HEK293 (cell line): ENCODE measurements around the gene SLC38A4.

Experiments
- CTCF ChIA-PET: fragments of 350-600 bp; formaldehyde crosslinking; extraction: SDS; loops from one replicate; lab custom pipeline; 2021; ENCODE audit warnings: antibody characterized with exemption; lab: Yijun Ruan, JAX
- POLR2A ChIA-PET: fragments of 300-600 bp; formaldehyde crosslinking; extraction: SDS; loops from one replicate; lab custom pipeline; 2020; ENCODE audit warnings: antibody characterized with exemption, inconsistent platforms; lab: Yijun Ruan, JAX
- H3K27ac ChIP-seq: fragments of 200-500 bp; sonication (Bioruptor generic); 2 replicates; pipeline ENCODE4 v1.5.1; 2014; ENCODE audit warnings: low read depth, low read length, control low read depth, inconsistent platforms; ENCODE audit errors: extremely low read depth
- H3K36me3 ChIP-seq, 2 experiments: fragments of 200-500 bp in 1 of 2; sonication (Bioruptor generic) in 1 of 2; 1 replicate in 1 of 2; 2 replicates in 1 of 2; pipeline ENCODE4 v1.5.1; 2014 to 2017; ENCODE audit warnings: inconsistent platforms in 2 of 2, low read length in 2 of 2; ENCODE audit not compliant: control insufficient read depth in 2 of 2, insufficient read depth in 1 of 2
- H3K4me1 ChIP-seq: fragments of 200-500 bp; sonication (Bioruptor generic); 2 replicates; pipeline ENCODE4 v1.5.1; 2014; ENCODE audit warnings: mild to moderate bottlenecking, low read length, inconsistent platforms; ENCODE audit not compliant: control insufficient read depth, insufficient read depth
- H3K4me3 ChIP-seq: 2 replicates; pipeline ENCODE4 v1.5.1; 2011; ENCODE audit warnings: low read depth, mild to moderate bottlenecking, control low read depth, low read length, moderate library complexity
- H3K9me3 ChIP-seq: fragments of 200-500 bp; sonication (Bioruptor generic); 2 replicates; pipeline ENCODE4 v1.5.1; 2014; ENCODE audit warnings: low read depth, low read length, inconsistent platforms; ENCODE audit not compliant: control insufficient read depth, insufficient read depth
- BCL6B ChIP-seq: fragments of 450-650 bp; formaldehyde crosslinking; IDR thresholded peaks from 2 replicates; pipeline ENCODE4 v1.5.1; 2017; ENCODE audit warnings: missing biosample characterization, missing genetic modification characterization
- HIC1 ChIP-seq: fragments of 450-650 bp; formaldehyde crosslinking; IDR thresholded peaks from 2 replicates; pipeline ENCODE4 v1.5.1; 2016; ENCODE audit warnings: missing biosample characterization, missing genetic modification characterization
- KLF10 ChIP-seq: fragments of 450-650 bp; IDR thresholded peaks from 2 replicates; pipeline ENCODE4 v1.5.1; 2018; ENCODE audit warnings: missing biosample characterization, mild to moderate bottlenecking, missing genetic modification characterization
- MEIS1 ChIP-seq: sonication (generic); formaldehyde crosslinking; IDR thresholded peaks from 2 replicates; pipeline ENCODE4 v1.8.1; 2022; ENCODE audit warnings: missing genetic modification reagents, mild to moderate bottlenecking, borderline replicate concordance
- PRDM4 ChIP-seq: fragments of 450-650 bp; formaldehyde crosslinking; IDR thresholded peaks from 2 replicates; pipeline ENCODE4 v1.5.1; 2017; ENCODE audit warnings: missing biosample characterization, missing genetic modification characterization
- ZBTB26 ChIP-seq: fragments of 450-650 bp; formaldehyde crosslinking; optimal IDR thresholded peaks from 2 replicates; pipeline ENCODE3; 2016; ENCODE audit warnings: missing biosample characterization, mild to moderate bottlenecking, missing genetic modification characterization
- ZNF10 ChIP-seq: fragments of 450-650 bp; formaldehyde crosslinking; IDR thresholded peaks from 2 replicates; pipeline ENCODE4 v1.5.1; 2017; ENCODE audit warnings: missing biosample characterization, missing genetic modification characterization
- ZNF23 ChIP-seq: fragments of 450-650 bp; formaldehyde crosslinking; IDR thresholded peaks from 2 replicates; pipeline ENCODE4 v1.5.1; 2016; ENCODE audit warnings: missing biosample characterization, missing genetic modification characterization, borderline replicate concordance
- ZNF274 ChIP-seq, 2 experiments: fragments of 200-500 bp in 1 of 2; fragments of 450-650 bp in 1 of 2; sonication (Bioruptor generic) in 1 of 2; formaldehyde crosslinking in 1 of 2; IDR thresholded peaks; 2 replicates each; pipeline versions ENCODE4 v1.5.1 to v1.6.1; 2014 to 2016; ENCODE audit warnings: borderline replicate concordance in 1 of 2, inconsistent platforms in 1 of 2, low read length in 1 of 2, missing biosample characterization in 1 of 2, missing genetic modification characterization in 1 of 2
- ZNF366 ChIP-seq: fragments of 450-650 bp; formaldehyde crosslinking; conservative IDR thresholded peaks from 2 replicates; pipeline ENCODE4 v1.5.1; 2016; ENCODE audit warnings: missing biosample characterization, missing genetic modification characterization
- ZNF394 ChIP-seq: fragments of 450-650 bp; formaldehyde crosslinking; IDR thresholded peaks from 2 replicates; pipeline ENCODE4 v1.5.1; 2016; ENCODE audit warnings: missing biosample characterization, missing genetic modification characterization, mild to moderate bottlenecking, moderate library complexity, borderline replicate concordance
- ZNF404 ChIP-seq: fragments of 450-650 bp; formaldehyde crosslinking; IDR thresholded peaks from 2 replicates; pipeline ENCODE4 v1.5.1; 2017; ENCODE audit warnings: missing biosample characterization, missing genetic modification characterization
- ZNF473 ChIP-seq: fragments of 450-650 bp; formaldehyde crosslinking; IDR thresholded peaks from 2 replicates; pipeline ENCODE4 v1.5.1; 2017; ENCODE audit warnings: missing biosample characterization, missing genetic modification characterization
- ZNF48 ChIP-seq: fragments of 450-650 bp; formaldehyde crosslinking; IDR thresholded peaks from 2 replicates; pipeline ENCODE4 v1.5.1; 2016; ENCODE audit warnings: missing biosample characterization, missing genetic modification characterization
- ZNF571 ChIP-seq: fragments of 450-650 bp; formaldehyde crosslinking; IDR thresholded peaks from 2 replicates; pipeline ENCODE4 v1.5.0; 2017; ENCODE audit warnings: missing biosample characterization, missing genetic modification characterization
- ZNF585B ChIP-seq: fragments of 450-650 bp; formaldehyde crosslinking; IDR thresholded peaks from 2 replicates; pipeline ENCODE4 v1.5.1; 2016; ENCODE audit warnings: missing biosample characterization, missing genetic modification characterization
- ZNF621 ChIP-seq: fragments of 450-650 bp; formaldehyde crosslinking; IDR thresholded peaks from 2 replicates; pipeline ENCODE4 v1.5.1; 2017; ENCODE audit warnings: missing biosample characterization, missing genetic modification characterization
- ZNF624 ChIP-seq: fragments of 450-650 bp; formaldehyde crosslinking; IDR thresholded peaks from 2 replicates; pipeline ENCODE4 v1.5.1; 2017; ENCODE audit warnings: missing biosample characterization, missing genetic modification characterization
- ZNF654 ChIP-seq: fragments of 450-650 bp; formaldehyde crosslinking; IDR thresholded peaks from 2 replicates; pipeline ENCODE4 v1.5.1; 2016; ENCODE audit warnings: low read depth, missing biosample characterization, missing genetic modification characterization
- ZNF658 ChIP-seq: fragments of 450-650 bp; formaldehyde crosslinking; IDR thresholded peaks from 2 replicates; pipeline ENCODE4; 2016; ENCODE audit warnings: missing biosample characterization, missing genetic modification characterization
- ZNF664 ChIP-seq: fragments of 450-650 bp; formaldehyde crosslinking; IDR thresholded peaks from 2 replicates; pipeline ENCODE4 v1.5.1; 2016; ENCODE audit warnings: missing biosample characterization, missing genetic modification characterization
- TF ChIP-seq, protein P1 (sequence below): fragments of 450-650 bp; formaldehyde crosslinking; IDR thresholded peaks from 2 replicates; pipeline ENCODE4 v1.5.1; 2016; ENCODE audit warnings: missing biosample characterization, missing genetic modification characterization, borderline replicate concordance

The SLC38A4 gene

DNA sequence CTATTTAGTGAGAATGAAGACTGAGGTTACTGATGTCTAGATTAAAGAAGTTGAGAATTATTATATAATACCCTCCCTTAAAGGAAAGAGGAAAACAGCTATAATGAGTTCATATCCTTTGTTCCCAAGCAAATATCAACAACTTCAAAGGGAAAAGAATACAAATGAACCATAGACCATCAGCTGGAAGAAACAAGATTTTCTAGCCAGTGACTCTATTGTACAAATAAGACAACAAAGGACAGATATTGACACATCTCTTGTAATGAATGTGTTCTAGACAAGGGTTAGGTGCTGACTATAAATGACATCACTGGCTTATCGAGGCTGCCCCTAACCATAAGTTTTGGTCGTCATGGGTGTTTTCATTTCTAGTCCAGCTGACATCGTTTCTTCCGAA is 48.2 kb downstream of the SLC38A4 start:
- ChIA-PET POLR2A (no interaction called here), CTCF (interaction anchor here (0.7 kb wide), 1 partner anchor 449 kb away, joined by 3 read pairs; no protein-coding TSS in a partner anchor)
- TF ChIP-seq ZNF473 (tag by site-specific recombination) (no peak), ZNF10 (tag by site-specific recombination) (no peak), KLF10 (tag by site-specific recombination) (no peak)
- Histone ChIP-seq H3K4me3 (no peak overlapping the region), H3K4me1 (no peaks in the 10 kb centered on the region; the same call in 1 of the 2 replicates), H3K36me3 (no peaks in the 10 kb centered on the region), H3K9me3 (no peaks in the 10 kb centered on the region), H3K27ac (no peak overlapping the region)

DNA sequence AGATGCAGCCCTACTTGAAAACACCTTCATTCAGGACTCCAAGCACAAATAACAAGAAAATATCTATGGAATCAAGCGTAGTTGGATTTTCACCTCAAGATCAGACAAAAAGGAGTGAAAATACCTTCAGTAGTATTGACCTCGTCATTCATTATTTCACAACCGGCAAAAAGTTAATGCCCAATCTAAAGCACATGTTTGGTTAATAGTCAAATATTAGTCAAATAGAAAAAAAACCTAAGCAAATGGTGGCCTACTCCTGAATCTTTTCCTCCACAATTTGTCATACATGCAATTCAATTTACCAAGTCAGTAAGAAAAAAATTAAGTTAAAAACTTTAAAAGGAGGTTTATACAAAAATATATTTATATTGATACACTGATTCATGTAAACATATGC is 50.0 kb downstream of the SLC38A4 start:
- H3K27ac ChIP-seq = no peak overlapping the region
- no peaks in the 10 kb centered on the region; the same call in 1 of the 2 replicates for H3K4me1 ChIP-seq
- POLR2A ChIA-PET = no interaction called here
- H3K4me3 ChIP-seq = no peak overlapping the region
- CTCF ChIA-PET = no interaction called here
- no peaks in the 10 kb centered on the region for H3K36me3 ChIP-seq
- no peaks in the 10 kb centered on the region for H3K9me3 ChIP-seq
- no peak for TF ChIP-seq MEIS1
- no peak for TF ChIP-seq HIC1 (tag by site-specific recombination)
- no peak for TF ChIP-seq ZNF404
- TF ChIP-seq ZNF658 = no peak
- no peak for TF ChIP-seq ZNF571 (tag by site-specific recombination)
- no peak for TF ChIP-seq ZNF624 (tag by site-specific recombination)
- no peak for TF ChIP-seq ZNF585B (tag by site-specific recombination)
- no peak for TF ChIP-seq ZNF621
- no peak for TF ChIP-seq ZNF654 (tag by site-specific recombination)
- TF ChIP-seq BCL6B (tag by site-specific recombination) = no peak
- no peak for TF ChIP-seq ZNF664
- TF ChIP-seq ZBTB26 (tag by site-specific recombination) = no peak
- no peak for TF ChIP-seq ZNF48
- TF ChIP-seq, protein P1, sequence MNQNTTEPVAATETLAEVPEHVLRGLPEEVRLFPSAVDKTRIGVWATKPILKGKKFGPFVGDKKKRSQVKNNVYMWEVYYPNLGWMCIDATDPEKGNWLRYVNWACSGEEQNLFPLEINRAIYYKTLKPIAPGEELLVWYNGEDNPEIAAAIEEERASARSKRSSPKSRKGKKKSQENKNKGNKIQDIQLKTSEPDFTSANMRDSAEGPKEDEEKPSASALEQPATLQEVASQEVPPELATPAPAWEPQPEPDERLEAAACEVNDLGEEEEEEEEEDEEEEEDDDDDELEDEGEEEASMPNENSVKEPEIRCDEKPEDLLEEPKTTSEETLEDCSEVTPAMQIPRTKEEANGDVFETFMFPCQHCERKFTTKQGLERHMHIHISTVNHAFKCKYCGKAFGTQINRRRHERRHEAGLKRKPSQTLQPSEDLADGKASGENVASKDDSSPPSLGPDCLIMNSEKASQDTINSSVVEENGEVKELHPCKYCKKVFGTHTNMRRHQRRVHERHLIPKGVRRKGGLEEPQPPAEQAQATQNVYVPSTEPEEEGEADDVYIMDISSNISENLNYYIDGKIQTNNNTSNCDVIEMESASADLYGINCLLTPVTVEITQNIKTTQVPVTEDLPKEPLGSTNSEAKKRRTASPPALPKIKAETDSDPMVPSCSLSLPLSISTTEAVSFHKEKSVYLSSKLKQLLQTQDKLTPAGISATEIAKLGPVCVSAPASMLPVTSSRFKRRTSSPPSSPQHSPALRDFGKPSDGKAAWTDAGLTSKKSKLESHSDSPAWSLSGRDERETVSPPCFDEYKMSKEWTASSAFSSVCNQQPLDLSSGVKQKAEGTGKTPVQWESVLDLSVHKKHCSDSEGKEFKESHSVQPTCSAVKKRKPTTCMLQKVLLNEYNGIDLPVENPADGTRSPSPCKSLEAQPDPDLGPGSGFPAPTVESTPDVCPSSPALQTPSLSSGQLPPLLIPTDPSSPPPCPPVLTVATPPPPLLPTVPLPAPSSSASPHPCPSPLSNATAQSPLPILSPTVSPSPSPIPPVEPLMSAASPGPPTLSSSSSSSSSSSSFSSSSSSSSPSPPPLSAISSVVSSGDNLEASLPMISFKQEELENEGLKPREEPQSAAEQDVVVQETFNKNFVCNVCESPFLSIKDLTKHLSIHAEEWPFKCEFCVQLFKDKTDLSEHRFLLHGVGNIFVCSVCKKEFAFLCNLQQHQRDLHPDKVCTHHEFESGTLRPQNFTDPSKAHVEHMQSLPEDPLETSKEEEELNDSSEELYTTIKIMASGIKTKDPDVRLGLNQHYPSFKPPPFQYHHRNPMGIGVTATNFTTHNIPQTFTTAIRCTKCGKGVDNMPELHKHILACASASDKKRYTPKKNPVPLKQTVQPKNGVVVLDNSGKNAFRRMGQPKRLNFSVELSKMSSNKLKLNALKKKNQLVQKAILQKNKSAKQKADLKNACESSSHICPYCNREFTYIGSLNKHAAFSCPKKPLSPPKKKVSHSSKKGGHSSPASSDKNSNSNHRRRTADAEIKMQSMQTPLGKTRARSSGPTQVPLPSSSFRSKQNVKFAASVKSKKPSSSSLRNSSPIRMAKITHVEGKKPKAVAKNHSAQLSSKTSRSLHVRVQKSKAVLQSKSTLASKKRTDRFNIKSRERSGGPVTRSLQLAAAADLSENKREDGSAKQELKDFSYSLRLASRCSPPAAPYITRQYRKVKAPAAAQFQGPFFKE (tag by site-specific recombination) = no peak
- TF ChIP-seq PRDM4 (tag by site-specific recombination) = no peak
- TF ChIP-seq ZNF366 (tag by site-specific recombination) = no peak
- no peak for TF ChIP-seq ZNF23 (tag by site-specific recombination)
- TF ChIP-seq ZNF394 (tag by site-specific recombination) = no peak
- TF ChIP-seq ZNF274 (IDR thresholded peaks at IDR 0.05; ENCODE audit: low read length) = no peak
- no peak for TF ChIP-seq ZNF274 (tag by site-specific recombination; IDR thresholded peaks at IDR 0.05; ENCODE audit: borderline replicate concordance)
